K562 (cell line): ENCODE measurements around the gene NR1D1. TPM values are rescaled to one million over a fixed set of nuclear protein-coding genes. Genes with fewer than 3 reads are reported as not detected.

ENCODE experiments used
- CXXC5 ChIP-seq: fragments of 250-450 bp; sonication (Bioruptor Pico); IDR thresholded peaks from 2 replicates; pipeline ENCODE4 v1.8.0; 2022; ENCODE audit warnings: inconsistent platforms, mild to moderate bottlenecking, moderate library complexity
- DEAF1 ChIP-seq: fragments of 450-650 bp; formaldehyde crosslinking; IDR thresholded peaks from 2 replicates; pipeline ENCODE4 v1.4.0; 2020; ENCODE audit warnings: mild to moderate bottlenecking, moderate library complexity
- MCM7 ChIP-seq, 2 experiments: fragments of 450-650 bp; IDR thresholded peaks; 2 replicates each; pipeline ENCODE4 v1.6.1; 2016 to 2018
- MGA ChIP-seq: fragments of 450-650 bp; IDR thresholded peaks from 2 replicates; pipeline ENCODE4 v1.6.1; 2016; ENCODE audit warnings: mild to moderate bottlenecking, moderate library complexity
- MYNN ChIP-seq, 2 experiments: sonication (generic); formaldehyde crosslinking in 1 of 2; IDR thresholded peaks; 2 replicates each; pipeline versions ENCODE4 v1.5.0 to v1.6.1; 2016 to 2020; ENCODE audit warnings: antibody characterized with exemption in 1 of 2, missing genetic modification reagents in 1 of 2
- PHB2 ChIP-seq: fragments of 450-650 bp; IDR thresholded peaks from 2 replicates; pipeline ENCODE4 v1.6.1; 2017; ENCODE audit warnings: low read depth
- TEAD1 ChIP-seq, 2 experiments: fragments of 450-650 bp in 1 of 2; sonication (generic) in 1 of 2; formaldehyde crosslinking; IDR thresholded peaks; 2 replicates each; pipeline versions ENCODE4 v1.4.0 to v1.8.0; 2020 to 2022; ENCODE audit warnings: mild to moderate bottlenecking in 2 of 2, missing genetic modification reagents in 1 of 2
- ZNF609 ChIP-seq: sonication (generic); formaldehyde crosslinking; IDR thresholded peaks from 2 replicates; pipeline ENCODE4 v1.8.1; 2023; ENCODE audit warnings: missing genetic modification reagents, mild to moderate bottlenecking, borderline replicate concordance
- ZNF77 ChIP-seq: fragments of 250-450 bp; sonication (Bioruptor Pico); IDR thresholded peaks from 2 replicates; pipeline ENCODE4 v1.5.0; 2020
- polyA plus RNA-seq, 8 experiments: library from polyadenylated mRNA; depleted of rRNA in 4 of 8; stranded (reverse) in 5 of 8; unstranded in 3 of 8; fragments of >200 nt; fragmentation: Nextera tagmentation in 2 of 8; fragmentation: Illumina TruSeq in 1 of 8; extraction: Ambion mirVana in 2 of 8; extraction: Trizol in 1 of 8; gene quantifications; 2 replicates each; pipeline versions ENCODE4 v1.2.1 to v1.2.3, GENCODE V29; 2011 to 2014; ENCODE audit warnings: inconsistent platforms in 1 of 8, missing spikeins in 1 of 8
- total RNA-seq, 7 experiments: library from RNA; depleted of rRNA in 6 of 7; stranded (reverse); fragments of >200 nt in 6 of 7; fragmentation: Illumina TruSeq in 2 of 7; extraction: Trizol in 2 of 7; gene quantifications; 2 replicates each; pipeline versions ENCODE4 v1.2.1 to v1.2.3, GENCODE V29; 2011 to 2021; ENCODE audit warnings: low replicate concordance in 1 of 7

NR1D1 gene
- total and polyA plus RNA-seq, 9 of the 15 experiments (the other 6 are each of a cell fraction or from before 2014, with no cell fraction given), result 0.25 to 7.7 (median 0.65) TPM

GRCh38 chr17:40100669-40101366, 429 bp upstream of the NR1D1 start (continued):
- peak; percentile 99 for TF ChIP-seq MGA
- no peak for TF ChIP-seq ZNF609 (CRISPR knock-in tag)
- TF ChIP-seq PHB2, result no peak
- 0 out of 4 replicates have a peak, but pooled peaks of 1 of the 2 experiments have one; percentile 38 for TF ChIP-seq TEAD1 (CRISPR knock-in tag; IDR thresholded peaks at IDR 0.05)
- peak; percentile 80 for TF ChIP-seq CXXC5 (CRISPR knock-in tag)
- TF ChIP-seq DEAF1 (CRISPR knock-in tag), result no peak
- no peak for TF ChIP-seq ZNF77 (CRISPR knock-in tag)
- no peak for TF ChIP-seq MYNN (IDR thresholded peaks at IDR 0.05)
- TF ChIP-seq MYNN (CRISPR knock-in tag; IDR thresholded peaks at IDR 0.05), result no peak
- no peak for TF ChIP-seq MCM7 (IDR thresholded peaks at IDR 0.05)
